Lower leg skin (tissue), 4 donors: ENCODE measurements around the gene TNFAIP8L1. TPM values are rescaled to one million over a fixed set of nuclear protein-coding genes. Genes with fewer than 3 reads are reported as not detected.

Experiments
- DNase-seq, 2 donors: peaks; one replicate each; pipeline ENCODE4 v3.0.0-alpha.2; 2019; ENCODE audit warnings: low spot score in 2 of 2
- H3K4me3 ChIP-seq: fragments of 200-600 bp; sonication (generic); 2 replicates; pipeline ENCODE4 v1.5.1; 2017; ENCODE audit warnings: mild to moderate bottlenecking, low read depth; ENCODE audit not compliant: poor library complexity, severe bottlenecking
- CTCF ChIP-seq, 3 donors: fragments of 450-650 bp; IDR thresholded peaks; one replicate each; pipeline ENCODE4 v1.5.1; 2016; ENCODE audit warnings: antibody characterized with exemption in 3 of 3, mild to moderate bottlenecking in 3 of 3, moderate library complexity in 2 of 3
- POLR2A ChIP-seq, 2 donors: fragments of 450-650 bp; IDR thresholded peaks; one replicate each; pipeline ENCODE4 v1.6.1; 2016 to 2017; ENCODE audit warnings: antibody characterized with exemption in 2 of 2, mild to moderate bottlenecking in 1 of 2, moderate library complexity in 1 of 2
- WGBS, 2 donors: methylation state at CpG; one replicate each; pipeline ENCODE4 v1.1.5; 2018; 5-methylcytosine and 5-hydroxymethylcytosine counted together
- intact Hi-C: fragments of 100-400 bp; cut with DNase I; formaldehyde crosslinking; loops from one replicate; pipeline ENCODE4 v1.15.0; 2023; ENCODE audit warnings: low total_unique reads
- total RNA-seq, 4 donors: library from RNA; depleted of rRNA; stranded (reverse); fragments of >200 nt; gene quantifications; one replicate each; pipeline ENCODE4 v1.1.0, GENCODE V29; 2016

TNFAIP8L1 gene
- total RNA-seq, 4 donors from 2014 or later, result 3.1 to 11.6 (median 7.0) TPM

- TF ChIP-seq CTCF (IDR thresholded peaks at IDR 0.05) (no peak), POLR2A (IDR thresholded peaks at IDR 0.05) (no peak)
- intact Hi-C loops, result no loop called here
- DNase-seq, result no peak
- WGBS, 2 donors, result 63 to 75% methylated on average over 15 of the region's 15 CpGs
- no peak overlapping the region for H3K4me3 ChIP-seq
Measured at GRCh38 chr19:4693471-4694121, 54.3 kb downstream of the TNFAIP8L1 start.

GRCh38 chr19:4694211-4694987 is 55.1 kb downstream of the TNFAIP8L1 start:
- intact Hi-C loops, result no loop called here
- DNase-seq, result peak; percentile 88 to 95
- H3K4me3 ChIP-seq, result no peak overlapping the region
- WGBS, 2 donors, result 58 to 62% methylated on average over 22 of the region's 22 CpGs
- TF ChIP-seq CTCF (IDR thresholded peaks at IDR 0.05) (no peak), POLR2A (IDR thresholded peaks at IDR 0.05) (no peak)

- no peak overlapping the region for H3K4me3 ChIP-seq
- no peak for TF ChIP-seq POLR2A (IDR thresholded peaks at IDR 0.05)
- no peak for TF ChIP-seq CTCF (IDR thresholded peaks at IDR 0.05)
- intact Hi-C loops, result no loop called here
- DNase-seq, result no peak
- 76 to 80% methylated on average over 19 of the region's 19 CpGs for WGBS, 2 donors
Measured at GRCh38 chr19:4695224-4695731, 56.0 kb downstream of the TNFAIP8L1 start.

- TF ChIP-seq CTCF (IDR thresholded peaks at IDR 0.05) (no peak), POLR2A (IDR thresholded peaks at IDR 0.05) (no peak)
- H3K4me3 ChIP-seq, result no peak overlapping the region
- WGBS, 2 donors, result 68 to 72% methylated on average over 9 to 14 of the region's 14 CpGs
- DNase-seq, result no peak
- intact Hi-C loops, result no loop called here
Measured at GRCh38 chr19:4697304-4697703, 58.0 kb downstream of the TNFAIP8L1 start.

- H3K4me3 ChIP-seq, result no peak overlapping the region
- TF ChIP-seq CTCF (IDR thresholded peaks at IDR 0.05), result no peak
- no peak for TF ChIP-seq POLR2A (IDR thresholded peaks at IDR 0.05)
- peak in 1 of 2 donors; percentile 66 for DNase-seq
- 47 to 63% methylated on average over 28 to 32 of the region's 33 CpGs for WGBS, 2 donors
- intact Hi-C loops, result no loop called here
Measured at GRCh38 chr19:4699826-4700692, 60.7 kb downstream of the TNFAIP8L1 start.
